Natural killer cell (primary cell): ENCODE data around the gene HBG2. TPM values are rescaled to one million over a fixed set of nuclear protein-coding genes. Genes with fewer than 3 reads are reported as not detected.

Source experiments
- ATAC-seq, 3 donors: fragments of 150-1000 bp in 2 of 3; fragments of 200-7000 bp in 1 of 3; cut with Tn5 transposase; 1 replicate in 1 of 3; 2 replicates in 2 of 3; pipeline ENCODE4 v1.10.0; 2021; ENCODE audit warnings: mild to moderate bottlenecking in 2 of 3, moderate library complexity in 2 of 3
- DNase-seq, 2 donors: peaks; one replicate each; pipeline versions ENCODE4 v3.0.0 to v3.0.0-alpha.2; 2013 to 2021; ENCODE audit warnings: mixed read lengths in 1 of 2
- H3K27ac ChIP-seq: one replicate; pipeline ENCODE4 v1.5.1; 2013; ENCODE audit warnings: mild to moderate bottlenecking, low read length
- H3K27me3 ChIP-seq: one replicate; pipeline ENCODE4 v1.6.1; 2013; ENCODE audit warnings: low read length; ENCODE audit not compliant: control insufficient read depth, insufficient read depth
- H3K36me3 ChIP-seq: one replicate; pipeline ENCODE4 v1.6.1; 2013; ENCODE audit warnings: low read length; ENCODE audit not compliant: control insufficient read depth, insufficient read depth
- H3K4me1 ChIP-seq: one replicate; pipeline ENCODE4 v1.6.1; 2013; ENCODE audit warnings: low read length; ENCODE audit not compliant: control insufficient read depth, insufficient read depth
- H3K4me3 ChIP-seq: one replicate; pipeline ENCODE4 v1.5.1; 2013; ENCODE audit warnings: low read length
- H3K9me3 ChIP-seq: one replicate; pipeline ENCODE4 v1.6.1; 2013; ENCODE audit warnings: low read length; ENCODE audit not compliant: control insufficient read depth, insufficient read depth
- H3K27ac Mint-ChIP-seq, 2 donors: one replicate each; pipeline ENCODE4 v1.8.0; 2022; ENCODE audit warnings: mild to moderate bottlenecking in 2 of 2, mixed read lengths in 2 of 2, moderate library complexity in 1 of 2
- H3K27me3 Mint-ChIP-seq, 2 donors: one replicate each; pipeline ENCODE4 v1.8.0; 2022; ENCODE audit warnings: low read depth in 2 of 2, mixed read lengths in 2 of 2
- H3K36me3 Mint-ChIP-seq: one replicate; pipeline ENCODE4 v1.8.0; 2022; ENCODE audit warnings: mixed read lengths
- H3K4me1 Mint-ChIP-seq, 2 donors: one replicate each; pipeline ENCODE4 v1.8.0; 2022; ENCODE audit warnings: mixed read lengths in 2 of 2
- H3K4me3 Mint-ChIP-seq: one replicate; pipeline ENCODE4 v1.8.0; 2022; ENCODE audit warnings: mild to moderate bottlenecking, moderate library complexity, mixed read lengths
- H3K9me3 Mint-ChIP-seq, 2 donors: one replicate each; pipeline ENCODE4 v1.8.0; 2022; ENCODE audit warnings: mixed read lengths in 2 of 2
- CTCF ChIP-seq: fragments of 200-600 bp; IDR thresholded peaks from one replicate; pipeline ENCODE4 v1.8.0; 2022; ENCODE audit warnings: antibody characterized with exemption
- WGBS: methylation state at CpG from one replicate; pipeline ENCODE4 v1.1.7; 2013; ENCODE audit warnings: missing lambda C conversion rate; ENCODE audit not compliant: insufficient coverage; 5-methylcytosine and 5-hydroxymethylcytosine counted together
- intact Hi-C: fragments of 100-400 bp; cut with micrococcal nuclease; formaldehyde crosslinking; loops from one replicate; pipeline ENCODE4 v1.14.2; 2022
- total RNA-seq, 4 donors: library from RNA; stranded (reverse); fragments of 120-200 nt in 1 of 4; gene quantifications; one replicate each; pipeline versions ENCODE4 v1.2.3 to v1.2.4, GENCODE V29; 2013 to 2022

HBG2 gene
- total RNA-seq, 3 donors from 2014 or later (not counting 1 experiment from before 2014, with no cell fraction given): not detected

- Histone ChIP-seq H3K9me3 (no peaks in the 10 kb centered on the region), H3K27me3 (no peaks in the 10 kb centered on the region), H3K36me3 (no peaks in the 10 kb centered on the region), H3K4me3 (no peak overlapping the region), H3K4me1 (no peaks in the 10 kb centered on the region), H3K27ac (no peak overlapping the region)
- H3K4me3 Mint-ChIP-seq: no peak overlapping the region
- no peaks in the 10 kb centered on the region for H3K27me3 Mint-ChIP-seq
- no peak for TF ChIP-seq CTCF
- H3K36me3 Mint-ChIP-seq: no peaks in the 10 kb centered on the region
- H3K4me1 Mint-ChIP-seq: no peaks in the 10 kb centered on the region
- H3K9me3 Mint-ChIP-seq: no peaks in the 10 kb centered on the region
- intact Hi-C loops: no loop called here
- ATAC-seq: no peak
- WGBS: 82% methylated on average over 5 of the region's 6 CpGs
- no peak overlapping the region for H3K27ac Mint-ChIP-seq
- DNase-seq: no peak
Observed at GRCh38 chr11:5275369-5276110, 21.0 kb upstream of the HBG2 start.

GRCh38 chr11:5274395-5274794 lies 19.8 kb upstream of the HBG2 start:
- H3K36me3 ChIP-seq: no peaks in the 10 kb centered on the region
- H3K27ac ChIP-seq: no peak overlapping the region
- H3K4me1 Mint-ChIP-seq: no peaks in the 10 kb centered on the region
- DNase-seq: no peak
- no peaks in the 10 kb centered on the region for H3K27me3 ChIP-seq
- H3K9me3 ChIP-seq: no peaks in the 10 kb centered on the region
- WGBS: 79% methylated on average over 5 of the region's 5 CpGs
- no peak overlapping the region for H3K4me3 ChIP-seq
- H3K27me3 Mint-ChIP-seq: no peaks in the 10 kb centered on the region
- no peaks in the 10 kb centered on the region for H3K4me1 ChIP-seq
- no peak overlapping the region for H3K27ac Mint-ChIP-seq
- ATAC-seq: no peak
- no peak for TF ChIP-seq CTCF
- intact Hi-C loops: no loop called here
- no peak overlapping the region for H3K4me3 Mint-ChIP-seq
- no peaks in the 10 kb centered on the region for H3K36me3 Mint-ChIP-seq
- no peaks in the 10 kb centered on the region for H3K9me3 Mint-ChIP-seq

- Histone ChIP-seq H3K4me1 (no peaks in the 10 kb centered on the region), H3K27ac (no peak overlapping the region), H3K36me3 (no peaks in the 10 kb centered on the region), H3K9me3 (no peaks in the 10 kb centered on the region), H3K27me3 (no peaks in the 10 kb centered on the region), H3K4me3 (no peak overlapping the region)
- no peak overlapping the region for H3K27ac Mint-ChIP-seq
- DNase-seq: no peak
- ATAC-seq: no peak
- no peaks in the 10 kb centered on the region for H3K9me3 Mint-ChIP-seq
- TF ChIP-seq CTCF: no peak
- H3K27me3 Mint-ChIP-seq: no peaks in the 10 kb centered on the region
- no peaks in the 10 kb centered on the region for H3K36me3 Mint-ChIP-seq
- no peaks in the 10 kb centered on the region for H3K4me1 Mint-ChIP-seq
- 85% methylated on average over 1 of the region's 4 CpGs for WGBS
- intact Hi-C loops: no loop called here
- no peak overlapping the region for H3K4me3 Mint-ChIP-seq
Observed at GRCh38 chr11:5272395-5273017, 17.9 kb upstream of the HBG2 start.
